GM15510 (cell line): ENCODE results near the gene IMP3.

ENCODE experiments used
- POLR2A ChIP-seq: IDR thresholded peaks from 3 replicates; pipeline ENCODE4 v1.6.1; 2011; ENCODE audit warnings: borderline replicate concordance; ENCODE audit not compliant: insufficient read length; ENCODE audit errors: extremely low read depth

Gene IMP3, protein sequence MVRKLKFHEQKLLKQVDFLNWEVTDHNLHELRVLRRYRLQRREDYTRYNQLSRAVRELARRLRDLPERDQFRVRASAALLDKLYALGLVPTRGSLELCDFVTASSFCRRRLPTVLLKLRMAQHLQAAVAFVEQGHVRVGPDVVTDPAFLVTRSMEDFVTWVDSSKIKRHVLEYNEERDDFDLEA

DNA sequence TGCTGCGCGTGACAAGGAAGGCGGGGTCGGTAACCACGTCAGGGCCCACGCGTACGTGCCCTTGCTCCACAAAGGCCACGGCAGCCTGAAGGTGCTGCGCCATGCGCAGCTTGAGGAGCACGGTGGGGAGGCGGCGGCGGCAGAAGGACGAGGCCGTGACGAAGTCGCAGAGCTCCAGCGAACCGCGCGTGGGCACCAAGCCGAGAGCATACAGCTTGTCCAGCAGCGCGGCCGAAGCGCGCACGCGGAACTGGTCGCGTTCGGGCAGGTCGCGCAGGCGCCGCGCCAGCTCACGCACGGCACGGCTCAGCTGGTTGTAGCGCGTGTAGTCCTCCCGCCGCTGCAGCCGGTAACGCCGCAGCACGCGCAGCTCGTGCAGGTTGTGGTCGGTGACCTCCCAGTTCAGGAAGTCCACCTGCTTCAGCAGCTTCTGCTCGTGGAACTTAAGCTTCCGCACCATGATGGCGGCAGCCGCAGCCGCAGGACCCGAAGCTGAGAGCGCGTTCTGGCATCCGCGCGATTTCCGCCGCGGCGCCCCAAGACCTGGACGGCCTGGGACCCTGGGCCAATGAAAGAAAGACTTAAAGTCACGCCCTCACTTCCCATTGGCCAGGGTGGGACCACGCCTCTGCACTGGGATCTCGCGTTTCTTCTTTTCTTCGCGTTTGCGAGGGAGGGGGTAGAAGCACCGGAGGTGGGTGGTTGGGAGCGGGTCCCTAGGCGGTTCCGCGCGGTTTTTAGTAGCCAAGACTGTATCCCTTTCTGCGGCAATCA is at the start of gene IMP3:
Gene IMP3, minus strand, starts transcription at position 516 of the 774 bp plus-strand sequence. Its CDS starts 56 bp downstream, at position 460.
- TF ChIP-seq POLR2A: peak; percentile 98

DNA sequence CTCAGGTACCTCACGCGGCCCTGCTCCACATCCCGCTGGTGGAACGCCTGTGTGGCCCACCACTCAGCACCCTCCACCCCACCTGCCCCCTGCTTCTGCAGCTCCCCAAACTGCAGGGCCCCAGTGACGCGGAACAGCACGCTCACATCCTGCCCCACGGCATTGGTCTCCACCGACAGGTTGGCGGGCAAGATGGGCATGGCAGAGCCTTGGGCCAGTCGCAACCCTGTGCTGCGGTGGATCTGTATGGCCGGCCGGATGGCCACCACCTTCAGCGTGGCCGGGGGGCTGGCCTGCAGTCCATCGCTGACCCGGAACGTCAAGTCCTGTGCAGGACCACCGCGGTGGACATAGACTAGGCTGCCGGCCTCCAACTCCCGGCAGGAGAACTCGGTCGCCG is 48.8 kb upstream of the IMP3 start:
- TF ChIP-seq POLR2A: no peak

DNA sequence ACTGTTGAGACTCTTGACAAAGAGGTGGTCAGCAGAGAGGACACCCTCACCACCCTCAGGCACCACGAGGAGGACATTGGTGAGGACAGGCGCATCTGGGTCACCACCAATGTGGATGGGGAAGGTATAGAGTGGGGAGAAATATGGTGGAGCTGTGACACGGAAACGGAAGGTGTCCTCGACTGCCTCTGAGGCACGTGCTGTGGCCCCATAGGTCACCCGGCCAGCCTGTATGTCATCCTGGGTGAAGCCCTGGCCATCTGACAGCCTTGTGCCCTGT is 48.2 kb upstream of the IMP3 start:
- TF ChIP-seq POLR2A: no peak

DNA sequence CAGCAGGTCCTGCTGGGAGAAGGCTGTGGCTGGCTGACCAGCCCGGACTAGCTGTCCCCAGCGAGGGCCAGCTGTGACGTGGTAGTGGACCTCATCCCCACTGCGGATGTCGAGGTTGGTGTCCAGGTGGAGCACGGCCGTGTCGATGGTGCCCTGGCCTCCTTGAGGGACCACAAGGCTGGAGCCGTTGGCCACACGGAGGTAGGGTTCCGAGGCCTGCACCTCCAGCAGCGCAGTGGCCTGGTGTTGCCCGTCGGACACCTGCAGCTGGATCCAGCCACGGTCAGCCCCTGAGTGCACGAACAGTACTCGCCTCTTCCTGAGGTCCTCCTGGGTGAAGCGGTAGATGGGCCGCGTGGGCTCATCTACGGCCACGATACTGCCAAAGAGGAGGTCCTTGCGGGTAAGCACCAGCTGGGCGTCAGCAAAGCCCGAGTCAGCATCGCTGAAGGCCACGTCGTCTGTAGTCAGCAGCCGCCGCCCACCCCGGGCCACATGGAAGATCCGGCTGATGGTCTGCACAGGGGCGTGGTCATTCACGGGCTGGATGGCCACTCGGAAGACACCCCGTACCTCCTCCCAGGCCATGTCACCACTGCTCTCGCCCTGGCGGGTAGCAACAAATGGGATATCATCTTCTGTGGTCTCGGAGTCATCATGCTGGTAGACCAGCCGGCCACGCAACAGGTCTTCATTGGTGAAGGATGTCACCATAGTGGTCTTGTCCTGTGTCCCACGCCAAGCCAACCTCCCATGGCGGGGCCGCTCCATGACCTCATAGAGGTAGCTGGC is 47.7 kb upstream of the IMP3 start:
- no peak for TF ChIP-seq POLR2A

DNA sequence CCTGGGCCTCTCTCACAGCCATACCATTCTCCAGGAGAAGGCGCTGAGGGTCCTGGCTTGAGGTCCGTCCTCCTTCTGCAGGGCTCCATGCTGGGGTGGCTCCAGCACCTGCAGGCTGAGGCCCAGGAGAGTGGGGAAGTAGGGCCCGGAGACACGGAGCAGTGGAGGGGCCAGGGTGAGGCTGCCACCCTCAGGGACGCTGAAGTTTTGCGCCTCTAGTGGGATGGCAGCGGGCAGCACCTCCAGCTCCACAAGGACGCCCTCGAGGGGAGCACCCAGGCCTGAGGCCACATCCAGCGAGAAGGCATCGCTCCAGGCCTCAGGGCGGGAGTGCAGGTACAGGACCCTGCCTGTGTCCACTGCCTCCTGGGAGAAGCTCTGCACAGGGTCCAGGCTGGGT is 45.2 kb upstream of the IMP3 start:
- no peak for TF ChIP-seq POLR2A

DNA sequence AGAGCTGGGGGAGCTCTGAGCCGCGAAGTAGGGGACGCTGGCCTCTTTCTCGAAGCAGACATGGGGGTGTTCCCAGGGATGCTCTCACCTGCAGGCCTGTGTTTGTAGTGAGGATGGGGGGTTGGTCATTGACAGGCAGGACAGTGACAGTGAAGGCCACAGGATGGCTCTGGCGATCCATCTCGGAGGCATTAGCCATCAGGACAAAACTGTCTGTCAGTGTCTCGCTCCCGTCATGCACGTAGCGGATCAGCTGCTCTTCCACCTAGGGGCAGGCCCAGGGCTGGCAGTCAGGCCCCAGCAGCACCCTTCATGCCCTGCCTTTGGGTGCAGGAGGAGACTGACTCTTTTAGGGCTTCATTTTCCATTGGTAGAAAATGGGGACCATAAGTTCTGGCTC is 44.6 kb upstream of the IMP3 start:
- TF ChIP-seq POLR2A: no peak

DNA sequence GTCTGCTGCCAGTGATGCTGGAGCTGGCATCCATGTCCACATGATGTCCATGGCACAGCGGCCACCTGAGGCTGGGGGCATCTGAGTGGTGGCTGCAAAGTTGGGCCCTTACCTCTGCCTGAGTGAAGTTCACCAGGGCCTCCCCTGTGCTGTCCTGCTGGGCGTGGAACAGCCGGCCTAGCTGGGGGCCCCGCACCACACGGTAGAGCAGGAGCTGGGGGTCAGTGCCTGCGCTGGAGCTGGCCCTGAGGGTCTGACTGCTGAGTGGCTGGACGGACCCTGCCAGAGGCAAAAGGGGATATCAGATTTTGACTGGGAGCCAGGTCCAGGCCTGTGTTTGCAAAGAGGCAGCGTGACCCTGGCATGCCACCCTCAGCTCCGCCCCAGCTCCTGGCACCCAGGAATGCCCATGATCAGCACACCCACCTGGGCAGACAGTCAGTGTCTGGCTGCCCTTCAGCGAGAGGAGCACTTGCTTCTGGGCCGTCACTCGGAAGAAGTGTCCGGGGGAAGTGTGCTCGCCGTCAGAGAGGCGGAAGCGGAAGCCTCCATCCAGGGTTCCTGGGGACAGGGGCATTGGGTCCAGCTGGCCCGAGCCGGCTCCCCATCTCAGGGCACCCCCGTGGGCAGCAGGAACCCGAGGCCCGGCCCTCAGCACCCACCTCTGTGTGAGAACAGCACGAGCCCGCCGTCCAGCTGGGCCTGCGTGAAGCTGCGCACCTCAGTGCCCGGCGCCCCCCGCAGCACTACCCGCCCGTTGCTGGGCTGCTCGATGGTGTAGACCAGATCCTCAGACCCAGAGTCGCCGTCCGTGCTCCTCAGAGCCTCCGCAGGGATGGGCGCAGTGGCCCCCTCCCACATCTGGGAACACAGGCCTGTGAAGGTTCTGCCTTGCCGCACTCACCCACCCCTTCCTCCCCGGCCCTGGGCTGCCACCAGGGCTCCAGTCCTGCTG is 42.4 kb upstream of the IMP3 start:
- no peak for TF ChIP-seq POLR2A

DNA sequence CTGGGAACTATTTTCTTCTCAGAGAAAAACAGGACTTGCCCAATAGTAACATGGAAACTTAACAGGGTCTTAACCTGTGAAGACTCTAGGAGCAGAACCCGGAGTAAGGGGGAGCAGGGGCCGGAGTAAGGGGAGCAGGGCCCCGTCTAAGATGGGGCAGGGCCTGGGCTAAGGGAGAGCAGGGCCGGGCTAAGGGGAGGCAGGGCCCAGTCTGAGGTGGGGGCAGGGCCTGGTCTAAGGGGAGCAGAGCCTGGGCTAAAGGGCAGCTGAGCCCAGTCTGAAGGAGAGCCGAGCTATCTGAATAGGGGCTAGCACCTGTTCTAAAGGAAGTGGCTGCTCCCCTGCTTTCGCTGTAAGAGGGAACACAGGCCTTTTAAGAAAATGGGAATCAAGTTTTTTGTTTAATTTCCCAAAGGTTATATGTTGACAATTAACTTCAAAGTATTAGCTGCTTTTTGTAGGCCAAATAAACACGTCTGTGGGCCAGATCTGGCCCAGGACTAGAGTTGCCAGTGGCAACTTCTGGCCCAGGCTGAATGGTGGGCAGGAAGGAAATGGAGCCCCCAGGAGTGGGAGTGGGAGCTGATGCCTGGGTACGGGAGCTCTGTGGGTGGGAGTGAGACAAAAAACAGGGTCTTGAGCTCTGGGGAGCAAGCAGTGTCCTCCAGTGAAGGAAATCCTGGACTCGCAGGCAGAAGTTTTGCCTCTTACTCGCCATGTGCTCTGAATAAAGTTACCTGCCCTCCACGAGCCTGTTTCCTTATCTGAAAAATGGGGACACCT is 40.2 kb upstream of the IMP3 start:
- TF ChIP-seq POLR2A: no peak

DNA sequence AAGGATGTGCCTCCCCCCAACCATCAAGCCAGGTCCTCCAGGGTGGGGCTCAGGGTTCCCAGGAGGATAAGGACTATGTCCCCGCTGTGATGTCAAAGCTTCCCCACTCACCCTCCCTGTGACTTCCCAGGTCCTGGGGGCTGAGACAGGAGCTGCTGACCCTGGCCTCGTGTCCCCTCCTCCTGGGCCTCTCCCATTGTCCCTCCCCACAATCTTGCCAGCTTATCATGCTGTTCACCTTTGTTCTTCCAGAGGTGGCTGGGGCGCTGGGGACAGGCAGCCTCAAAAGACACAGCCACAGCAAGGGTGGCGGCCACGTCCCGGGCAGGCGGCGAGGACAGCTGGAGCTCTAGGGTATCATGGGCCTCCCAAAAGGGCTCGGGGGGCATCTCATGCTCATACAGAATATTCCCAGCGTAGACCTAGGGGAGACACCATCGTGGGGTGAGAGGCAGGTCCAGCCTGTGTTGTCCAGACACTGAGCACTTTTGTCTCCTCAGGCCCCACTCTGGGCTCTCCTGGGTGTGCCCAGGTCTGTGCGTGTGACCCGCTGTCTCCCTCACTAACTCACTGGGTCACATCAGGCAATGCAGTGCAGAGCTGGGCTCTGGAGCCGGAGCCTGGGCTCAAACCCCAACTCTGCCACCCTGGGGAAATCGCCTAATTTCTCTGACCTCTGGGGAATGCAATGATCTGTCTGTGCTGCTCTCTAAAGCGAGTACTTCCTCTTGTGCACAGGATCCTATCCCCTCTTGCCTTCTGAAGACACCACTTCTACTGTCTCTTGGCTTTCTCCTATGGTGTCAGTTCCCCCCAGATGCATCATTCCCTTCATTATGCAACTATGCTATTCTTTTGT is 37.7 kb upstream of the IMP3 start:
- no peak for TF ChIP-seq POLR2A

DNA sequence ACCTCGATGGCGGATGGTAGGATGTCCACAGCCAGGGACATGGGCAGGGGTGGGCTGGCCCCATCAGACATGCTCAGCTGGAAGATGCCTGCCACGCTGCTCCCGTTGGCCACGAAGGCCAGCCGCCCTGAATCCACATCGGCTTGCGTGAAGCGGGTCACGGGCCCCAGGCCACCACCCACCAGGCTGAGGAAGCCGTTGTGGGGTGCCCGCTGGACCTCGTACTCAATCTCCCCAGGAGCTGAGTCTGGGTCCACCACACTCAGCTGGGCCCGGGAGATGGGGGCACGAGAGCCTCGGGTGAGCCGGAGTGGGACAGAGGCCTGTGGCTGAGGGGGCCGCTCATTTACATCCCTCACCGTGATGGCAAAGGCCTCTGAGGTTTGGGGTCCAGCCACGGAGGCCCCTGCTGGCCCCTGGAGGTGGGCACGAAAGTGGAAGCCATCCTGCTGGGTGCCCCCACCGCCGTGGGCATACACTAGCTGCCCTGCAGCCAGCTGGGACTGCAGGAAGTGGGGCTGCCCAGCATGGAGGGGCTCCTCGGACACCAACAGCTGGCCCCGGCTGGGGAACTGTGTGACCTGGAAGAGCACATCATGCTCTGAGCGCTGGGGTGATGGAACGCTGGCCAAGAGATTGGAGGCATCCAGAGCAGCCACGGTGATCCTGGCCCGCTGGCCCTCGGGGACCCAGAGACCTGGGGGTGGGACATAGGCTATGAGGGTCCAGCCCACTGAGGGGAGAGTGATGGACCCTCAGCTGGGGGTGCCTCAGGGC is 36.9 kb upstream of the IMP3 start:
- TF ChIP-seq POLR2A: no peak

DNA sequence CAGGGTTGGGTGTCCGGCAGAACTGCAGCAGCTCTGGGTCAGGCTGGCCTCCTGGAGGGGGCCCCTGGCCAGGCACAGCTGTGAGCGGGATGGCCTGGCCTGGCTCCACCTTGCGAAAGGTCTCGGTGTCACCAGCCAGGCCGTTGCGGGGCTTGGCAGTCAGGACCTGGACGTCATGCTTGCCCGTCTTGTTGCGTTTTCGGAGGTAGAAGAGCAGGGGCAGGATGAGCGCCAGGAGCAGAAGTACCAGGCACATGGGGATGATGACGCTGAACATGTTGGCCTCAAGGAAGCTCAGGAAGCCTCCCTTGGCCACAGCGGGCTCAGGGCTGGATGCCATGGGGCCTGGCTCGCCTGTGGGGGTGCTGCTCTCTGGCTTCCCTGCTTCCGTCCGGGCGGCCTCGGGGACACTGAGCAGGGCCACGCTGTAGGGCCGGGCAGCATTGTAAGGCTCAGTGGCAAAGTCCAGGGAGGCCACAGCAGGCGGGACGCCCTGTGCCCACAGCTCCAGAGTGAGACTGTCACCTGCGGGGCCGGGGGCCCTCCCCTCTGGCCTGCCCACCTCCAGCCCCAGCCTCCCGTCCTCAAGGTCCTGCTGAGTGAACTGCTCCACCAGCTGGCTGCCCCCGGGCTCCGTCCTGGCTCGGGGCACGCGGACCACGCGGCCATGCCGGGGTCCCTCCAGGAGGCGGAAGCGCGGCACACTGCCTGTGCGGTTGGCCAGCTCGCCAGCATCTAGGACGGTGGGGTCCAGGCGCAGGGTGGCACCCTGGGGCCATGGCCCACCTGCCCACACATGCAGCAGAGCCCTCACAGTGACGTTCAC is 35.8 kb upstream of the IMP3 start:
- TF ChIP-seq POLR2A: no peak
